ENCODE measurements around the gene DSCAM.

- TF ChIP-seq POLR2A (IDR thresholded peaks at IDR 0.05) = no peak
- no peak for TF ChIP-seq CTCF (IDR thresholded peaks at IDR 0.05 in 4 of 5, conservative IDR thresholded peaks at IDR 0.05 in 1 of 5)
Measured at GRCh38 chr21:40355076-40355475, 491.9 kb downstream of the DSCAM start.
